HG03025 (cell line): ENCODE measurements around the gene SLC5A1.
"Not testable (repeated sequence)": the region's sequence is repeated elsewhere in the genome, so short reads cannot be mapped to it uniquely, and the experiment has no call there.

Experiments
- ATAC-seq: cut with Tn5 transposase; IDR thresholded peaks from one replicate; pipeline ENCODE4 v1.9.1; 2021; ENCODE audit warnings: mild to moderate bottlenecking, moderate library complexity; ENCODE audit not compliant: unreplicated experiment, low FRiP score

The SLC5A1 gene

GRCh38 chr22:32083000-32083399, 39.9 kb downstream of the SLC5A1 start:
- no peak for ATAC-seq

DNA sequence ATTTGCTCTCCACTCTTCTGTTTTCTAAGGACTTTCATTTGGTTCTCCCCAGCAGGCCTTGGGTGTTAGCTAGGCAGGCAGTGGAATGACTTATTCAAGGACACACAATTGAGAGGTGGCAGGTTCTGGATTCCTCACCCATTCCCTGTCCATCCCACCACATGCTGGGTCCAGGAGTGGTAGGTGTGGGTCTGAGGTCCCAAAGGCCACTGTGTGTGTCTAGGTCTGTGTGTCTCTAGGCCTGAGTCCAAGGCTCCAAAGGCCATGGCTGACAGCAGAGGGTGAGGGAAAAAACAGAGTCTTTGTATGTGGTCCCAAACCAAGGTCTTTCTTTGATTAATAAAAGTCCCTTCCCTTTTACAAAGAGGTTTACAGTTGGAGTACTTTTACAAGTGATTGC, 40.8 kb downstream of the SLC5A1 start:
- ATAC-seq = no peak

DNA sequence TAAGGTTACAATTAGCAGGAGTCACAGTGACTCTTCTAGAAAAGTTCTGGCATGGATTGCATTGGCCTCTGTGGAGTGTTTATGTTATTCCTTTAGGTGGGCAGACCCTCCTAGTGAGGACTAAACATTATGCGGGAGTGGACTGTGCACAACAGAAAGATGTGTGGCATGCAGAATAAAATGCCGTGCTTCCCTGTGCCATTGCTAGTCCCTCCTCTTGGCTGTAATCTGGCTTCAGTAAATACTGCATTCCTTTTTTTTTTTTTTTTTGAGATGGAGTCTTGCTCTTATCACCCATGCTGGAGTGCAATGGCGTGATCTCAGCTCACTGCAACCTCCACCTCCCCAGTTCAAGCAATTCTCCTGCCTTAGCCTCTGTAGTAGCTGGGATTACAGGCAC, 45.0 kb downstream of the SLC5A1 start:
- ATAC-seq = no peak

DNA sequence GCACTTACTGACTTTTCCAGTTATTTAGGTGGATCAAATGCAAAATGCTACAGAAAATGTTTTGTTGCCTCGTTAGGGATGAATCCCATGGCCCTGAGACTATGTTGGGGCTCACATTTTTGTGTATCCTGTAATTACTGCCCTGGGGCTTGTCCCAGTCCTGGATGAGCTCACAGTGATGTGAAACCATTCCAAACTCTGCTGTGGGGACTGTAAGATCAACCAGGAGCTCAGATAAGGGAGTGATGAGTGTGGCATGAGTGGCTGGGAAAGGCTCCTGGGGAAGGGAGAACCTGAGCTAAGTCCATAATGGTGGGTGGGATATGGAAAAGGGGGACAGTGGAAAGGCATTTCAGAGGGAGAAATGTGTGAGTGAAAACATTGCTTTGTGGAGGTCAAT, 54.0 kb downstream of the SLC5A1 start:
- ATAC-seq = no peak

DNA sequence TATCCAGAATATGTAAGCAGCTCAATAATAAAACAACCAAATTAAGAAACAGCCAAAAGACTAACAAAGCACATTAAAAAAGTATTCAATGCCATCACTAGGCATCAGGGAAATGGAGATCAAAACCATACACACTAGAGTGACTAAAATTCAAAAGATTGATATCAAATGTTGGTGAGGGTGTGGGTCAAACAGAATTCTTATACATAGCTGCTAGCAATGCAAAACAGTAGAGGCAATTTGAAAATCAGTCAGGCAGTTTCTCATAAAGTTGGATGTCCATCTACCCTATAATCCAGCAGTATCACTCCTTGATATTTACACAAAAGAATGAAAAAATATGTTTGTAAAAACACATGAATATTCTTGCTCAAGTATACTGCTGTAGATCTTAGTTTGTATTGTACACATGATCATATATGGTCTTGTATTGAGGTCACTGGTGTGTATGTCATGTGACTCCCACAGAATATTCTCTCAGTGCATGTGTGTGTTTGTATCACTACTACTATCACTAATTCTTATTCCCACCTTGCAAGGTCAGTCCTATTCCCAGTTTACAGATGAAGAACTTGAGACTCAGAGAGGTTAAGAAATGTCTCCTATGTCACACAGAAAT, 54.9 kb downstream of the SLC5A1 start:
- ATAC-seq = no peak

DNA sequence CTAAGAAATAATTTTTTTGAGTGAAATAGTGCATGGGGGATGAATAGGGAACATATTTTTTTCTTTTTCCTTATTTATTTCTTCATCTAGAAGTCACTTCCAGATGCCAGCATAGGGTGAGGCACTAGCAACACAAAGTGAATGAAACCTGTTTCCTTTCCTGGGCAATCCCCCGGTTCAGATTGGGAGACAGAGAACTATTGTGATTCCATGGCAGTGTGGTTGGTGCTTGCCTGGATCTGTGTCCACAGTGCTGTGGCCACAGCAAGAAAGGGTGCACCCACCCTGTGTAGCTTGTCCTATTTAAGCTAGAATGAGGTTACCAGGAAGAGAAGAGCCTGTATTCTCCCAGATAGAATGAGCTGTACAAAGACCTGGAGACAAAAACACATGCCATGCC, 57.6 kb downstream of the SLC5A1 start:
- no peak for ATAC-seq

GRCh38 chr22:32103658-32104315, 60.7 kb downstream of the SLC5A1 start:
- no peak for ATAC-seq

GRCh38 chr22:32106930-32107329, 63.9 kb downstream of the SLC5A1 start:
- ATAC-seq = no peak

DNA sequence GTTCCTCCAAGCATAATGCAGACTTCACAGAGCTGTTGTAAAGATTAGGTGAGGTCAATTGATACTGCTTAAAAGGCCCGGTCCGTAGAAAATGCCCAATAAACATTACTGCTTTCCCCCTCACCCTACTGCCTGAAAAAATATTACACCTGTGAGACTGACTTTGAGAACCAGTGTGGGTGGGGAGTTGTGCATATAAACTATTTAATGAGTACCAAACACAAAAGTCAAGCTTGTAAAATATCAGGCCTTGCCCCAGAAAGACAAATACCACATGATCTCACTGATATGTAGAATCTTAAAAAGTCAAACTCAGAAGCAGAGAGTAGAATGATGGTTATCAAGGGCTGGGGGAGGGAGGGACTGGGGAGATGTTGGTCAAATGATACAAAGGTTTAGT, 69.3 kb downstream of the SLC5A1 start:
- no peak for ATAC-seq

DNA sequence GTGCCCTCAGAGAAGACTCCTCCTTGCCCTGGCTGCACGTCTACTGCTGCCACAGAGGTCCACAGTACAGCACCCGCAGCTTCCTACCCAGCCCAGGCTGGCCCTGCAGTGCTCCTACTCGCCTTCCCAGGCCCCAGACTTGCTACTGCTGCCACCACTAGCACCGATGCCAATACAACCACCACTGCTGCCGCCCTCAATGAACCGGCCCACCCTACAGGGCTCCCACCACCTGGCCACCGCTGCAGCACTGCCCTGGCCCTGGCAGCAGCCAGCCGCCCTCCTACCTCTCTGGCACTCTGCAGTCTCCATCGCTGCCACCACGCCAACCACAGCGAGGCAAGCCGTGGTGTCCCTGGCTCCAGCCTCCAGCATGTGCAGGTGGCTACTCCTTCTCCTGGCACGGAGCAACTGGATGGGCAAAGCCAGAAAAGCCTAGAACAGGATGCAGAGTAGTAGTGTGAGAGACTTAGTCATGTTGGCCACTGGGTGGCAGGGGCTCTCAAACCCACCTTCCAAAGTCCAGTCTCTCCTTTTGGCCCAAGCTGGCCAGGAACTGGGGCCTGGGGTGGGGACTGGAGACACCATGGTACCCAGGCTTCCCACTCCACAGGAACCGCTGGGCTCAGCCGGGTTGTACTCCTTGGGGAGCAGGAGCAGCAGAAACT, 76.6 kb downstream of the SLC5A1 start:
- ATAC-seq = no peak

- no peak for ATAC-seq
Observed at GRCh38 chr22:32120603-32121002, 77.5 kb downstream of the SLC5A1 start.

- ATAC-seq = no peak
Observed at GRCh38 chr22:32122899-32123298, 79.8 kb downstream of the SLC5A1 start.

DNA sequence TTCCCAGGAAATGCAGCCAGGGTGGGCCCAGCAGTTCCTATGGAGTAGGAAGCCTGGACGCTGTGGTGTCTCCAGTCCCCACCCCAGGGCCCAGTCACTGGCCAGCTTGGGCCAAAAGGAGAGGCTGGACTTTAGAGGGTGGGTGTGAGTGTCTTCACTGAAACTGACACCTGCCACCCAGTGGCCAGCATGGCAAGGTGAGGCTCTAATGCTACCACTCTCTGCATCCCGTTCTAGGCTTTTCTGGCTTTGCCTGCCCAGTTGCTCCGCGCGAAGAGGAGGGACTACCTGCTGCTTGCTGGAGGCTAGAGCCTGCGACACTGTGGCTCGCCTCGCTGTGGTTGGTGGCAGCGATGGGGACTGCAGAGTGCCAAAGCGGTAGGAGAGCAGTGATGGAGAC, 80.6 kb downstream of the SLC5A1 start:
- no peak for ATAC-seq

DNA sequence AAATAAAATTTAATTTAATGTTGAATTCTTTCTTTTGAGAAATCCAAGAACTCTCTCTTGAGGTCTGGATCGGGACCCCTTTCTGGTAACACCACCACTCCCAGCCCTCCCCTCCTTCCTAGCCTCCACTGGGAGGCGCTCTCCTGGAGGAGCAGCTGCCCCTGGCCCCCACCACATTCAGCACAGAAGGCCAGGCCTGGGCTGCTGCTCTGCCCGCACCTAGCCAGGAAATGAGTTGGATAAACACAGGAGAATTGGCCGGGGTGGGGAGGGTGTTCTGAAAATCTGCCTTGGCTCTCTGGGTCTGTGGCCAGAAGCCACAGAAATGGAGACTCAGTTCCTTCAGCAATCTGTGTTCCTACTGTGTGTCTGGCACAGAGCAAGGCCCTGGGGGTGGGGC, 84.8 kb downstream of the SLC5A1 start:
- ATAC-seq = no peak

DNA sequence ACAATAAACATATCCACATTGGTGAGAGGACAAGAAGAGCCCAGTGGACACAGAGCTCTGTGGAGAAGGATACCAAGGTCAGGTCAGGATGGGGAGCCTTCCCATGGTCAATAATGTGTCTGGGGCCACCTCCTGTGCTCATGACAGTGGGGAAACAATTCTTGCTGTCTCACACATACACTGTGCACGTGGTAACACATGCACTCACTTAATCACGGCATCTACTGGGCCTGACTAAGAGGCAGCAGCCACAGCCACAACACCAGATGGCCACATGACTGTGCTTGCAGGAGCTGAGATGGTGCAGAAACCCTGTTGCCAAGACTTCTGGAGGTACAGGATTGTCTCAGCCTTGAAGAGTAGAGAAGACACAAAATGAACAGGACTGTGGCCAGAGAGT, 87.4 kb downstream of the SLC5A1 start:
- ATAC-seq = no peak

- no peak for ATAC-seq
Observed at GRCh38 chr22:32132126-32132525, 89.1 kb downstream of the SLC5A1 start.

DNA sequence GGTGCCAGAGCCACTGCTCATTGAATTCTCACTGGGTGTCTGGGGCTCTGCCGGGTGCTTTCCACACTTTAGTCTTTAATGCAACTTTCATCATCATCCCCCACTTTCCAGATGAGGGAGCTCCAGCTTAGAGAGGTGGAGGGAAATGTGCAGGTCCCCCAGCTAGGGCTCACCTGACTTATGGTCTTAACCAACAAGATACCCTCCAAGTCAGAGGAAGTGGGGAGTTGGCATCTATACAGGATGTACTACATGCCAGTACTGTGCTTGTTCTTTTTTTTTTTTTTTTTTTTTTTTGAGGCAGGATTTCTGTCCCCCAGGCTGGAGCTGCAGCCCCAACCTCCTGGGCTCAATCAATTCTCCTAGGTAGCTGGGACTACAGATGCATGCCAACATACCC, 89.7 kb downstream of the SLC5A1 start:
- ATAC-seq = no peak

- ATAC-seq = not testable (repeated sequence)
Observed at GRCh38 chr22:32134796-32135195, 91.7 kb downstream of the SLC5A1 start.

DNA sequence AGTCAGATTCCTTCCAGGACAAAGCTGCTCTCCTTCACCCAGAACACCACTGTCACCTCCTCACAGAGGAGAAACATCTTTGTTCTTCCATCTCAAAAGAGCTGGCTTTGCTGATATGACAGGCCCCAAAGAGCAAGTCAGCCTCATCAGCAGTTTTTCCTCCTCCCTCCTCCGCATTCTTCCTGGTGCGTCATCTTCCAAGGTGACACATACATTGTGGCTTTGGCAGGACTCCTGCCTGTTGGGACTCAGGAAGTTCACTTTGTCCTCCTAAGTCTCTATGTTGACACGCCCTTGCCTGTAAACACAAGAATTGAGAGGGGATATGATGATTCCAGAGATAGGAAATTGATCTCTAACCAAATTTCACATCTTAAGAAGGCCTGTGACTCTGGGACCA, 92.9 kb downstream of the SLC5A1 start:
- not testable (repeated sequence) for ATAC-seq

- not testable (repeated sequence) for ATAC-seq
Observed at GRCh38 chr22:32136881-32137280, 93.8 kb downstream of the SLC5A1 start.

- ATAC-seq = not testable (repeated sequence)
Observed at GRCh38 chr22:32137731-32138324, 94.8 kb downstream of the SLC5A1 start.

GRCh38 chr22:32138576-32138975, 95.5 kb downstream of the SLC5A1 start:
- not testable (repeated sequence) for ATAC-seq
